Upper lobe of left lung (tissue), 6 donors: ENCODE results near the gene AFAP1. TPM values are rescaled to one million over a fixed set of nuclear protein-coding genes. Genes with fewer than 3 reads are reported as not detected.

ENCODE experiments used
- ATAC-seq, 2 donors: fragments of 200-7000 bp; cut with Tn5 transposase; one replicate each; pipeline ENCODE4 v1.9.1; 2022; ENCODE audit warnings: mild to moderate bottlenecking in 2 of 2, moderate library complexity in 2 of 2; ENCODE audit not compliant: low FRiP score in 2 of 2
- DNase-seq, 2 donors: peaks; one replicate each; pipeline ENCODE4 v3.0.0-alpha.2; 2019 to 2020
- H3K27ac ChIP-seq, 4 donors: fragments of 200-600 bp; sonication (generic); one replicate each; pipeline ENCODE4 v1.5.1; 2016 to 2019
- H3K27me3 ChIP-seq, 4 donors: fragments of 200-600 bp; sonication (generic); one replicate each; pipeline ENCODE4 v1.5.1; 2017 to 2019
- H3K36me3 ChIP-seq, 4 donors: fragments of 200-600 bp; sonication (generic); one replicate each; pipeline ENCODE4 v1.5.1; 2016 to 2019
- H3K4me1 ChIP-seq, 4 donors: fragments of 200-600 bp; sonication (generic); one replicate each; pipeline ENCODE4 v1.5.1; 2018 to 2019
- H3K4me3 ChIP-seq, 4 donors: fragments of 200-600 bp; sonication (generic); one replicate each; pipeline ENCODE4 v1.5.1; 2017 to 2019; ENCODE audit warnings: mild to moderate bottlenecking in 2 of 4, moderate library complexity in 1 of 4
- H3K9me3 ChIP-seq, 4 donors: fragments of 200-600 bp; sonication (generic); one replicate each; pipeline ENCODE4 v1.5.1; 2018 to 2019
- EP300 ChIP-seq, 4 donors: sonication (generic); formaldehyde crosslinking; IDR thresholded peaks; one replicate each; pipeline ENCODE4 v1.5.1; 2017; ENCODE audit warnings: antibody characterized with exemption in 4 of 4, control low read depth in 2 of 4
- POLR2A ChIP-seq, 4 donors: fragments of 450-650 bp; IDR thresholded peaks; one replicate each; pipeline ENCODE4 v1.5.1; 2016 to 2017; ENCODE audit warnings: antibody characterized with exemption in 4 of 4, mild to moderate bottlenecking in 2 of 4
- POLR2AphosphoS5 ChIP-seq, 2 donors: sonication (generic); formaldehyde crosslinking; IDR thresholded peaks; one replicate each; pipeline ENCODE4 v1.5.1; 2017; ENCODE audit warnings: antibody characterized with exemption in 2 of 2
- WGBS, 2 donors: methylation state at CpG; one replicate each; pipeline ENCODE4 v1.1.5; 2017 to 2018; 5-methylcytosine and 5-hydroxymethylcytosine counted together
- total RNA-seq, 6 donors: library from RNA; depleted of rRNA in 4 of 6; stranded (reverse); fragments of >200 nt in 4 of 6; gene quantifications; one replicate each; pipeline versions ENCODE4 v1.1.0 to v1.2.1, GENCODE V29; 2016 to 2021
- TF ChIP-seq, protein P1 (sequence below), 6 experiments: fragments of 450-650 bp in 4 of 6; fragments of 200-600 bp in 2 of 6; sonication (generic) in 2 of 6; IDR thresholded peaks; one replicate each; pipeline ENCODE4 v1.5.1; 2016 to 2019; ENCODE audit warnings: antibody characterized with exemption in 6 of 6
- donor health status: DM: no; HTN: no; CAD: no; lungs with moderate emphysema.
- donor health status: DM: no; HTN: yes; CAD: no; lungs with severe emphysema.

Gene AFAP1
- total RNA-seq, 6 donors from 2014 or later: 10.9 to 26.7 (median 19.2) TPM

- Histone ChIP-seq H3K4me3 (no peak overlapping the region), H3K4me1 (peaks cover 4 to 11% (median 8%) of the 10 kb centered on the region in 4 donors), H3K9me3 (no peaks in the 10 kb centered on the region), H3K36me3 (peaks cover 0 to 49% (median 5%) of the 10 kb centered on the region in 4 donors), H3K27ac (no peak overlapping the region), H3K27me3 (no peaks in the 10 kb centered on the region)
- no peak for TF ChIP-seq POLR2A (IDR thresholded peaks at IDR 0.05)
- TF ChIP-seq, protein P1, sequence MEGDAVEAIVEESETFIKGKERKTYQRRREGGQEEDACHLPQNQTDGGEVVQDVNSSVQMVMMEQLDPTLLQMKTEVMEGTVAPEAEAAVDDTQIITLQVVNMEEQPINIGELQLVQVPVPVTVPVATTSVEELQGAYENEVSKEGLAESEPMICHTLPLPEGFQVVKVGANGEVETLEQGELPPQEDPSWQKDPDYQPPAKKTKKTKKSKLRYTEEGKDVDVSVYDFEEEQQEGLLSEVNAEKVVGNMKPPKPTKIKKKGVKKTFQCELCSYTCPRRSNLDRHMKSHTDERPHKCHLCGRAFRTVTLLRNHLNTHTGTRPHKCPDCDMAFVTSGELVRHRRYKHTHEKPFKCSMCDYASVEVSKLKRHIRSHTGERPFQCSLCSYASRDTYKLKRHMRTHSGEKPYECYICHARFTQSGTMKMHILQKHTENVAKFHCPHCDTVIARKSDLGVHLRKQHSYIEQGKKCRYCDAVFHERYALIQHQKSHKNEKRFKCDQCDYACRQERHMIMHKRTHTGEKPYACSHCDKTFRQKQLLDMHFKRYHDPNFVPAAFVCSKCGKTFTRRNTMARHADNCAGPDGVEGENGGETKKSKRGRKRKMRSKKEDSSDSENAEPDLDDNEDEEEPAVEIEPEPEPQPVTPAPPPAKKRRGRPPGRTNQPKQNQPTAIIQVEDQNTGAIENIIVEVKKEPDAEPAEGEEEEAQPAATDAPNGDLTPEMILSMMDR (IDR thresholded peaks at IDR 0.05): no peak
- no peak for TF ChIP-seq EP300 (IDR thresholded peaks at IDR 0.05)
- no peak for TF ChIP-seq POLR2AphosphoS5 (IDR thresholded peaks at IDR 0.05)
- peak in 1 of 2 donors; percentile 56 for DNase-seq
- WGBS, 2 donors: 71 to 83% methylated on average over 3 of the region's 3 CpGs
- peak in 1 of 2 donors; percentile 5 for ATAC-seq
Measured at GRCh38 chr4:7813674-7814073, 126.0 kb downstream of the AFAP1 start.

DNA sequence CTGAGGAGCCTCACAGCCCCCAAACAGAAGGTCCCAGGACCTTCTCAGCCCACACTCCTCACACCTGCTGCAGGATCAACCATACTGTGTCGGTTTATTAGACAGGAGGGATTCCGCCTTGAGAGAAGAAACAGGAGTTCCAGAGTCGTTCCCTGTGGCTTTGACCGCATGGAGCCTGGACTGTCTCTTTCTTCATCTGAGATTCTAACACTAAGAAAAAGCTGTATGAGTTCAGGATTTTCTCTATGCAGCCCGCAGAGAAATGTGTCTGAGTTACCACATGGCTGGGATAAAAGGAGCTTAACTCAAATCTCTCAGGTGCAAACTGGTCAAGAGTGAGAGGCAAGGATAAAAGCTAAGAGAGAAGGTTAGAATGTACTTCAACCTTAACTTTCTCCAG lies 126.7 kb downstream of the AFAP1 start:
- Histone ChIP-seq H3K9me3 (no peaks in the 10 kb centered on the region), H3K27ac (peak overlapping the region in 1 of 4 donors; percentile 10), H3K36me3 (peaks cover 0 to 45% (median 5%) of the 10 kb centered on the region in 4 donors), H3K27me3 (no peaks in the 10 kb centered on the region), H3K4me1 (peaks cover 5 to 11% (median 8%) of the 10 kb centered on the region in 4 donors), H3K4me3 (no peak overlapping the region)
- ATAC-seq: no peak
- WGBS, 2 donors: 92 to 94% methylated on average over 5 of the region's 5 CpGs
- DNase-seq: no peak
- TF ChIP-seq POLR2A (IDR thresholded peaks at IDR 0.05) (no peak), POLR2AphosphoS5 (IDR thresholded peaks at IDR 0.05) (no peak), EP300 (IDR thresholded peaks at IDR 0.05) (no peak)
- TF ChIP-seq, protein P1 (IDR thresholded peaks at IDR 0.05): no peak

DNA sequence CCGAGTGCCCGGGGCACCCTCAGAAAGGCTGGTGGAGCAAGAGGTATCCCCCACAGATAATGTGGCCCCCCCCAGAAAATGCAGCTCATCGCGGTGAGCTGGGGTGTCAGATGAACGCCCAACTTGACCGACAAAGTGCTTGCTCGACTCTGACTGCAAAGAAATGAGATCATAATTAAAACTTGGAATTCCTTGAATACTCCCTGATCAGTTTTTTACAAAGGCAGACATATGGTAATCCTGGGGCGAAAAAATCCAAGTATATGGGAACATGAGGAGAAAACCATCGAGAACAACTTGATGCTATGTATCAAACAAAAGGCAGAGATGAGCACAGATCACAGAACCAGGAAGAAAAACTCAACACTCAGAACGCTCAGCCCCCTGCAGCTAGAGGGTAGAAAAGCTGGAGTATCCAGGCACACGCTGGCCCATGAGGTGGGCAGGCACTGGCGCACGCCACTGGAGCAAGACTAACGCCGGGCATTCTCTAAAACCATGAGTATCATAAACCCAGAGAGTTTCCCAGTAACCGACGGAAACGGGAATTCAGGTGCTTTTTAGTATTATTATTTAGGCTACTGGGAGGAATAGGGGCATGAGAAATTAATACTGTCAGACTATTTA lies 127.3 kb downstream of the AFAP1 start:
- peaks cover 8 to 15% (median 12%) of the 10 kb centered on the region in 4 donors for H3K4me1 ChIP-seq

GRCh38 chr4:7811536-7812191 lies 128.0 kb downstream of the AFAP1 start:
- Histone ChIP-seq H3K9me3 (no peaks in the 10 kb centered on the region), H3K4me3 (no peak overlapping the region), H3K36me3 (peaks cover 0 to 41% (median 5%) of the 10 kb centered on the region in 4 donors), H3K27ac (peak overlapping the region; percentile 24 to 75 (median 60)), H3K4me1 (peaks cover 13 to 22% (median 19%) of the 10 kb centered on the region in 4 donors), H3K27me3 (no peaks in the 10 kb centered on the region)
- 59 to 64% methylated on average over 24 to 25 of the region's 25 CpGs for WGBS, 2 donors
- peak in 1 of 2 donors; percentile 28 for TF ChIP-seq POLR2AphosphoS5 (IDR thresholded peaks at IDR 0.05)
- TF ChIP-seq, protein P1 (IDR thresholded peaks at IDR 0.05): no peak
- peak; percentile 73 to 88 for ATAC-seq
- DNase-seq: peak in 1 of 2 donors; percentile 50

More for the DNA sequence above, 127.3 kb downstream of the AFAP1 start:
- 76 to 77% methylated on average over 16 to 18 of the region's 18 CpGs for WGBS, 2 donors
- Histone ChIP-seq H3K27me3 (no peaks in the 10 kb centered on the region), H3K27ac (peak overlapping the region in 1 of 4 donors; percentile 6), H3K9me3 (no peaks in the 10 kb centered on the region), H3K36me3 (peaks cover 0 to 43% (median 5%) of the 10 kb centered on the region in 4 donors), H3K4me3 (no peak overlapping the region)
- peak in 1 of 2 donors; percentile 52 for ATAC-seq
- TF ChIP-seq, protein P1 (IDR thresholded peaks at IDR 0.05): no peak
- TF ChIP-seq POLR2AphosphoS5 (IDR thresholded peaks at IDR 0.05): no peak
- TF ChIP-seq EP300 (IDR thresholded peaks at IDR 0.05): no peak
- no peak for TF ChIP-seq POLR2A (IDR thresholded peaks at IDR 0.05)
- no peak for DNase-seq
